K562 (cell line): ENCODE measurements around the gene HRC. TPM values are rescaled to one million over a fixed set of nuclear protein-coding genes. Genes with fewer than 3 reads are reported as not detected.
A peak's percentile ranks its signal among the peaks of the same experiment; 100 is the strongest.

Experiments used
- CBFA2T3 ChIP-seq: fragments of 450-650 bp; IDR thresholded peaks from 2 replicates; pipeline ENCODE4 v1.6.1; 2017
- CCAR2 ChIP-seq: fragments of 200-400 bp; formaldehyde crosslinking; IDR thresholded peaks from 2 replicates; pipeline ENCODE4 v1.6.1; 2017; ENCODE audit warnings: mild to moderate bottlenecking, low read depth, low read length
- ETS2 ChIP-seq: IDR thresholded peaks from 2 replicates; pipeline ENCODE4 v1.6.1; 2016; ENCODE audit warnings: borderline replicate concordance, missing genetic modification characterization, mild to moderate bottlenecking, moderate library complexity, missing compliant biosample characterization; ENCODE audit not compliant: poor library complexity, severe bottlenecking
- FOXA1 ChIP-seq: fragments of 450-650 bp; IDR thresholded peaks from 2 replicates; pipeline ENCODE4 v1.6.1; 2016; ENCODE audit warnings: mild to moderate bottlenecking, borderline replicate concordance
- FUS ChIP-seq: fragments of 200-400 bp; formaldehyde crosslinking; optimal IDR thresholded peaks from 2 replicates; pipeline ENCODE3; 2017; ENCODE audit warnings: low read depth, low read length
- GMEB1 ChIP-seq: fragments of 250-450 bp; sonication (Bioruptor Pico); IDR thresholded peaks from 2 replicates; pipeline ENCODE4 v1.4.0; 2020; ENCODE audit warnings: mild to moderate bottlenecking
- JUND ChIP-seq, 2 experiments: IDR thresholded peaks; 2 replicates in 1 of 2; 3 replicates in 1 of 2; pipeline ENCODE4 v1.6.1; 2011; ENCODE audit warnings: borderline replicate concordance in 2 of 2, low read depth in 2 of 2, low read length in 2 of 2, improper control_type of control experiment in 1 of 2, missing biosample characterization in 1 of 2, missing genetic modification characterization in 1 of 2, missing genetic modification reagents in 1 of 2
- KLF10 ChIP-seq: fragments of 250-450 bp; sonication (Bioruptor Pico); IDR thresholded peaks from 2 replicates; pipeline ENCODE4 v1.6.1; 2021; ENCODE audit warnings: matching md5 sums
- NFE2 ChIP-seq: IDR thresholded peaks from 2 replicates; pipeline ENCODE4 v1.6.1; 2014; ENCODE audit warnings: antibody characterized with exemption, low read depth
- NFE2L1 ChIP-seq: fragments of 450-650 bp; IDR thresholded peaks from 2 replicates; pipeline ENCODE4 v1.6.1; 2016; ENCODE audit warnings: missing genetic modification characterization, low read depth, mild to moderate bottlenecking, missing compliant biosample characterization, moderate library complexity, borderline replicate concordance
- SMARCE1 ChIP-seq: fragments of 450-650 bp; IDR thresholded peaks from 2 replicates; pipeline ENCODE4 v1.7.1; 2016; ENCODE audit warnings: mild to moderate bottlenecking
- SRSF3 ChIP-seq: fragments of 200-400 bp; formaldehyde crosslinking; IDR thresholded peaks from 2 replicates; pipeline ENCODE4 v1.6.1; 2016; ENCODE audit warnings: mild to moderate bottlenecking, low read length, moderate library complexity; ENCODE audit not compliant: insufficient read depth
- STAT5B ChIP-seq: fragments of 250-450 bp; sonication (Bioruptor Pico); IDR thresholded peaks from 2 replicates; pipeline ENCODE4 v1.8.0; 2021; ENCODE audit warnings: mild to moderate bottlenecking, inconsistent platforms
- TARDBP ChIP-seq: fragments of 450-650 bp; IDR thresholded peaks from 2 replicates; pipeline ENCODE4 v1.6.1; 2016
- UBTF ChIP-seq, 2 experiments: IDR thresholded peaks; 2 replicates each; pipeline ENCODE4 v1.6.1; 2012; ENCODE audit warnings: improper control_type of control experiment in 2 of 2, low read depth in 2 of 2, low read length in 2 of 2, borderline replicate concordance in 1 of 2
- ZFP91 ChIP-seq: sonication (generic); formaldehyde crosslinking; IDR thresholded peaks from 2 replicates; pipeline ENCODE4 v1.8.0; 2022; ENCODE audit warnings: mild to moderate bottlenecking, missing genetic modification reagents
- ZNF717 ChIP-seq: fragments of 250-450 bp; sonication (Bioruptor Pico); IDR thresholded peaks from 2 replicates; pipeline ENCODE4 v1.5.0; 2021
- polyA plus RNA-seq, 8 experiments: library from polyadenylated mRNA; depleted of rRNA in 4 of 8; stranded (reverse) in 5 of 8; unstranded in 3 of 8; fragments of >200 nt; fragmentation: Nextera tagmentation in 2 of 8; fragmentation: Illumina TruSeq in 1 of 8; extraction: Ambion mirVana in 2 of 8; extraction: Trizol in 1 of 8; gene quantifications; 2 replicates each; pipeline versions ENCODE4 v1.2.1 to v1.2.3, GENCODE V29; 2011 to 2014; ENCODE audit warnings: inconsistent platforms in 1 of 8, missing spikeins in 1 of 8
- total RNA-seq, 7 experiments: library from RNA; depleted of rRNA in 6 of 7; stranded (reverse); fragments of >200 nt in 6 of 7; fragmentation: Illumina TruSeq in 2 of 7; extraction: Trizol in 2 of 7; gene quantifications; 2 replicates each; pipeline versions ENCODE4 v1.2.1 to v1.2.3, GENCODE V29; 2011 to 2021; ENCODE audit warnings: low replicate concordance in 1 of 7
- TF ChIP-seq, protein P1 (sequence below): fragments of 450-650 bp; formaldehyde crosslinking; IDR thresholded peaks from 2 replicates; pipeline ENCODE4 v1.4.0; 2020; ENCODE audit warnings: mild to moderate bottlenecking
- TF ChIP-seq, protein P2 (sequence below): sonication (generic); formaldehyde crosslinking; IDR thresholded peaks from 2 replicates; pipeline ENCODE4 v1.8.1; 2022; ENCODE audit warnings: missing genetic modification reagents

The HRC gene
- total and polyA plus RNA-seq, 9 of the 15 experiments (the other 6 are each of a cell fraction or from before 2014, with no cell fraction given), result 0.66 to 18.7 (median 13.1) TPM

DNA sequence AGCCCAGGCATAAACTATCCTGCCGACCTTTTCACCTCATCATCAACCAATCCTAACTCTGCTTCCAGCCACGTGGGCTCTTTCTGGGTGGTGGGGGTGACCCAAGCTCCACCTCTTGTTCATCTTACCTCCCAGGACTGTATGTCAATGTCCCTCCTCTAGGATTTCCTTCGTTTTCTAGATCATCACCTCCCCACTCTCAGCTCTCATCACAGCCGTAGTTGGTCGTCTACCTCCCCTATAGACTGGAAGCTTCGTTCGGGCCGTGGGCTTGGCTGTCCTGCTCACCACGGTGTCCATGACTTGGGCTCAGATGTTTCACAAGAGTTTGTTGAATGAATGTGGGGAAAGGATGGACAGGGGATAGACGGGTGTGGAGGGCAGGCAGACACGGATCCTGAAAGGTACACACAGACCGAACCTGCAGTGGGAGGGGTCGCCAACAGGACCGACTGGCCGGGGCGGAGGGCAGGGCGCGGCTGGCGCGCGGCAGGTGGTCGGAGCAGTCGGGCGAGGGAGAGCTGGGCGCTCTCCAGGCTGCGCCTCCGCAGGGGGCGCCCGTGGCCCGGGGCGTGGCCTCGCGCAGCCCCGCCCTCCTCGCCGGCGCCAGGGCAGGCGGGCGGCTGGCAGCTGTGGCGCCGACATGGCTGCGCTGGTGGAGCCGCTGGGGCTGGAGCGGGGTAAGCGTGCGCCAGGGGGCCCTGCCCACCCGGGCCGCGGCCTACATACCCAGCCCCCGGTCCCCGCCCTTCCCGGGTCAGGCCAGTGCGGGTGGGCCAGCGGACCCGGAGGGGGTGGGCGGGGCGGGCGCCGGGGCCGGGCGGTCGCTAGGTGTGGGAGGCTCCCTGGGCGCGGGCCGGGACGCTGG is 41.2 kb downstream of the HRC start, which contains the start of gene LIN7B (continued):
- TF ChIP-seq, protein P1, sequence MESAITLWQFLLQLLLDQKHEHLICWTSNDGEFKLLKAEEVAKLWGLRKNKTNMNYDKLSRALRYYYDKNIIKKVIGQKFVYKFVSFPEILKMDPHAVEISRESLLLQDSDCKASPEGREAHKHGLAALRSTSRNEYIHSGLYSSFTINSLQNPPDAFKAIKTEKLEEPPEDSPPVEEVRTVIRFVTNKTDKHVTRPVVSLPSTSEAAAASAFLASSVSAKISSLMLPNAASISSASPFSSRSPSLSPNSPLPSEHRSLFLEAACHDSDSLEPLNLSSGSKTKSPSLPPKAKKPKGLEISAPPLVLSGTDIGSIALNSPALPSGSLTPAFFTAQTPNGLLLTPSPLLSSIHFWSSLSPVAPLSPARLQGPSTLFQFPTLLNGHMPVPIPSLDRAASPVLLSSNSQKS (CRISPR knock-in tag), result no peak
- TF ChIP-seq UBTF (IDR thresholded peaks at IDR 0.05; ENCODE audit: borderline replicate concordance in 1 of 2, low read depth in 2 of 2, low read length in 2 of 2), result no peak; a peak in 1 of 4 replicates
- no peak for TF ChIP-seq NFE2
- TF ChIP-seq, protein P2, sequence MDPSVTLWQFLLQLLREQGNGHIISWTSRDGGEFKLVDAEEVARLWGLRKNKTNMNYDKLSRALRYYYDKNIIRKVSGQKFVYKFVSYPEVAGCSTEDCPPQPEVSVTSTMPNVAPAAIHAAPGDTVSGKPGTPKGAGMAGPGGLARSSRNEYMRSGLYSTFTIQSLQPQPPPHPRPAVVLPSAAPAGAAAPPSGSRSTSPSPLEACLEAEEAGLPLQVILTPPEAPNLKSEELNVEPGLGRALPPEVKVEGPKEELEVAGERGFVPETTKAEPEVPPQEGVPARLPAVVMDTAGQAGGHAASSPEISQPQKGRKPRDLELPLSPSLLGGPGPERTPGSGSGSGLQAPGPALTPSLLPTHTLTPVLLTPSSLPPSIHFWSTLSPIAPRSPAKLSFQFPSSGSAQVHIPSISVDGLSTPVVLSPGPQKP (CRISPR knock-in tag), result no peak
- no peak for TF ChIP-seq KLF10 (CRISPR knock-in tag)
- no peak for TF ChIP-seq ETS2 (tag)
- peak; percentile 25; the same call in 1 of the 2 replicates for TF ChIP-seq JUND (IDR thresholded peaks at IDR 0.05; ENCODE audit: borderline replicate concordance, low read depth, low read length)
- no peak for TF ChIP-seq JUND (tag; IDR thresholded peaks at IDR 0.05; ENCODE audit: borderline replicate concordance, low read depth, low read length)
- no peak for TF ChIP-seq ZFP91 (CRISPR knock-in tag)
- TF ChIP-seq FOXA1, result no peak
- no peak for TF ChIP-seq CBFA2T3
- TF ChIP-seq FUS, result no peak
- no peak for TF ChIP-seq SMARCE1
- TF ChIP-seq TARDBP, result no peak
- no peak for TF ChIP-seq STAT5B (CRISPR knock-in tag)
- TF ChIP-seq ZNF717 (CRISPR knock-in tag), result no peak
- TF ChIP-seq NFE2L1, result no peak
- TF ChIP-seq SRSF3, result no peak
- TF ChIP-seq GMEB1, result 0 out of 2 replicates have a peak, but pooled peaks have one; percentile 25
- TF ChIP-seq CCAR2, result no peak
